ENCODE results near the gene KDM8. TPM values are rescaled to one million over a fixed set of nuclear protein-coding genes. Genes with fewer than 3 reads are reported as not detected.

The KDM8 gene
- total RNA-seq, 1 experiment from 2014 or later, result 5.3 TPM

- Histone ChIP-seq H3K27me3 (ENCODE audit: insufficient read depth, low read length) (no peaks in the 10 kb centered on the region), H3K27ac (ENCODE audit: low read depth, low read length) (no peak overlapping the region), H3K9me3 (ENCODE audit: control insufficient read depth in 1 of 2, insufficient read depth in 1 of 2, low read depth in 1 of 2, low read length in 2 of 2) (no peaks in the 10 kb centered on the region), H3K4me2 (ENCODE audit: low read length) (no peak overlapping the region), H4K20me1 (ENCODE audit: insufficient read depth) (no peaks in the 10 kb centered on the region), H3K4me3 (replicated peaks in 1 of 2; ENCODE audit: low read depth in 1 of 2, low read length in 2 of 2) (no peak overlapping the region), H3K36me3 (ENCODE audit: control insufficient read depth in 1 of 2, insufficient read depth in 2 of 2, low read length in 2 of 2) (peaks cover 0 to 7% of the 10 kb centered on the region in 2 experiments; a peak in 2 of 4 replicates), H3K9ac (ENCODE audit: low read length) (no peak overlapping the region), H3K79me2 (ENCODE audit: insufficient read depth, low read length) (no peaks in the 10 kb centered on the region), H3K4me1 (ENCODE audit: control insufficient read depth in 1 of 2, insufficient read depth in 2 of 2, low read length in 2 of 2) (peaks cover 14 to 43% of the 10 kb centered on the region in 2 experiments; a peak in 3 of 4 replicates), H2AFZ (ENCODE audit: low read depth, low read length, poor library complexity, severe bottlenecking) (no peak overlapping the region), H3K9me2 (ENCODE audit: insufficient read depth) (no peaks in the 10 kb centered on the region)
- ChIA-PET POLR2A (no interaction called here), RAD21 (ENCODE audit: low non-redundant PET in 1 of 2, low total read pairs in 2 of 2, uncharacterized antibody in 2 of 2, unreplicated experiment in 2 of 2) (interaction anchor here in 1 of 2 experiments (1.6 to 2.8 kb wide), 2 partner anchors 56 to 132 kb away, joined by 3 to 13 read pairs; no protein-coding TSS in a partner anchor), CTCF (interaction anchor here (0.9 to 2.9 kb wide), 6 partner anchors 11 to 139 kb away, joined by 3 to 51 read pairs (median 9); no protein-coding TSS in a partner anchor)
- BruUV-seq (replicated peaks), result no TSS peak
- intact Hi-C loops (cut with micrococcal nuclease), result loop anchor here (1.0 to 5.0 kb wide), 2 partner anchors 132 to 221 kb away; no protein-coding TSS in a partner anchor
- ATAC-seq (no peak), DNase-seq (ENCODE audit: low read depth, low spot score) (no peak)
- TF ChIP-seq ELF1 (IDR thresholded peaks at IDR 0.05; ENCODE audit: borderline replicate concordance, low read depth) (no peak), TCF7L2 (IDR thresholded peaks at IDR 0.05; ENCODE audit: borderline replicate concordance, extremely low read depth, insufficient read depth, insufficient read length) (no peak)
Observed at GRCh38 chr16:27235938-27236245, 32.6 kb downstream of the KDM8 start.

GRCh38 chr16:27236635-27237218, 33.4 kb downstream of the KDM8 start:
- no peak overlapping the region for H3K4me2 ChIP-seq (ENCODE audit: low read length)
- CTCF ChIA-PET, result interaction anchor here (1.4 to 3.5 kb wide), 3 partner anchors 10 to 131 kb away, joined by 3 to 18 read pairs (median 5); no protein-coding TSS in a partner anchor
- H3K27ac ChIP-seq (ENCODE audit: low read depth, low read length), result no peak overlapping the region
- H3K27me3 ChIP-seq (ENCODE audit: insufficient read depth, low read length), result no peaks in the 10 kb centered on the region
- RAD21 ChIA-PET (ENCODE audit: low non-redundant PET in 1 of 2, low total read pairs in 2 of 2, uncharacterized antibody in 2 of 2, unreplicated experiment in 2 of 2), result interaction anchor here in 1 of 2 experiments (2.8 kb wide), 1 partner anchor 131 kb away, joined by 13 read pairs; no protein-coding TSS in a partner anchor
- H2AFZ ChIP-seq (ENCODE audit: low read depth, low read length, poor library complexity, severe bottlenecking), result no peak overlapping the region
- POLR2A ChIA-PET, result no interaction called here
- ATAC-seq (no peak), DNase-seq (ENCODE audit: low read depth, low spot score) (no peak)
- peaks cover 0 to 7% of the 10 kb centered on the region in 2 experiments; a peak in 2 of 4 replicates for H3K36me3 ChIP-seq (ENCODE audit: control insufficient read depth in 1 of 2, insufficient read depth in 2 of 2, low read length in 2 of 2)
- H3K4me1 ChIP-seq (ENCODE audit: control insufficient read depth in 1 of 2, insufficient read depth in 2 of 2, low read length in 2 of 2), result peaks cover 14 to 52% of the 10 kb centered on the region in 2 experiments; a peak in 3 of 4 replicates
- H3K9ac ChIP-seq (ENCODE audit: low read length), result no peak overlapping the region
- no peaks in the 10 kb centered on the region for H3K9me2 ChIP-seq (ENCODE audit: insufficient read depth)
- no TSS peak for BruUV-seq (replicated peaks)
- intact Hi-C loops (cut with micrococcal nuclease), result loop anchor here (5.0 kb wide), 1 partner anchor 221 kb away; no protein-coding TSS in a partner anchor
- no peak for TF ChIP-seq ATF3 (IDR thresholded peaks at IDR 0.05)
- TF ChIP-seq REST (IDR thresholded peaks at IDR 0.05; ENCODE audit: low read depth), result no peak
- no peak for TF ChIP-seq YY1 (IDR thresholded peaks at IDR 0.05; ENCODE audit: extremely low read depth, insufficient replicate concordance, low read depth, low read length)
- TF ChIP-seq ZNF274 (IDR thresholded peaks at IDR 0.05; ENCODE audit: low read depth, low read length), result no peak
- TF ChIP-seq EZH2phosphoT487 (IDR thresholded peaks at IDR 0.05; ENCODE audit: borderline replicate concordance), result no peak
- TF ChIP-seq CBX3 (IDR thresholded peaks at IDR 0.05; ENCODE audit: low read depth), result no peak
- TF ChIP-seq MAX (IDR thresholded peaks at IDR 0.05), result no peak
- no peak for TF ChIP-seq TCF7L2 (IDR thresholded peaks at IDR 0.05; ENCODE audit: borderline replicate concordance, extremely low read depth, insufficient read depth, insufficient read length)
- no peak for TF ChIP-seq ZFX (IDR thresholded peaks at IDR 0.05)
- H3K9me3 ChIP-seq (ENCODE audit: control insufficient read depth in 1 of 2, insufficient read depth in 1 of 2, low read depth in 1 of 2, low read length in 2 of 2), result no peaks in the 10 kb centered on the region
- H3K4me3 ChIP-seq (replicated peaks in 1 of 2; ENCODE audit: low read depth in 1 of 2, low read length in 2 of 2), result no peak overlapping the region
- no peaks in the 10 kb centered on the region for H3K79me2 ChIP-seq (ENCODE audit: insufficient read depth, low read length)
- no peaks in the 10 kb centered on the region for H4K20me1 ChIP-seq (ENCODE audit: insufficient read depth)

Data from HCT116 (cell line).